Vagina (tissue), 2 donors: ENCODE results near the gene CPSF4L. TPM values are rescaled to one million over a fixed set of nuclear protein-coding genes. Genes with fewer than 3 reads are reported as not detected.

Experiments used
- DNase-seq, 2 donors: peaks; one replicate each; pipeline ENCODE4 v3.0.0-alpha.2; 2017; ENCODE audit errors: extremely low spot score in 2 of 2
- H3K27ac ChIP-seq: fragments of 200-600 bp; sonication (generic); one replicate; pipeline ENCODE4 v1.5.1; 2019
- H3K27me3 ChIP-seq: fragments of 200-600 bp; sonication (generic); one replicate; pipeline ENCODE4 v1.5.1; 2019
- H3K36me3 ChIP-seq, 2 donors: fragments of 200-600 bp; sonication (generic); one replicate each; pipeline ENCODE4 v1.5.1; 2017 to 2019
- H3K4me1 ChIP-seq: fragments of 200-600 bp; sonication (generic); one replicate; pipeline ENCODE4 v1.5.1; 2019
- H3K4me3 ChIP-seq, 2 donors: fragments of 200-600 bp; sonication (generic); 1 replicate in 1 of 2; 2 replicates in 1 of 2; pipeline ENCODE4 v1.5.1; 2016 to 2019
- H3K9me3 ChIP-seq: fragments of 200-600 bp; sonication (generic); one replicate; pipeline ENCODE4 v1.5.1; 2019
- CTCF ChIP-seq, 3 experiments: fragments of 450-650 bp in 2 of 3; fragments of 200-600 bp in 1 of 3; sonication (generic) in 1 of 3; IDR thresholded peaks; one replicate each; pipeline ENCODE4 v1.5.1; 2017 to 2019; ENCODE audit warnings: antibody characterized with exemption in 3 of 3, mild to moderate bottlenecking in 2 of 3, moderate library complexity in 2 of 3
- POLR2A ChIP-seq, 2 donors: fragments of 450-650 bp; IDR thresholded peaks; one replicate each; pipeline ENCODE4 v1.6.1; 2017; ENCODE audit warnings: antibody characterized with exemption in 2 of 2, mild to moderate bottlenecking in 2 of 2, moderate library complexity in 2 of 2
- POLR2AphosphoS5 ChIP-seq, 2 donors: sonication (generic); formaldehyde crosslinking; IDR thresholded peaks; one replicate each; pipeline ENCODE4 v1.9.0; 2017; ENCODE audit warnings: antibody characterized with exemption in 2 of 2, mild to moderate bottlenecking in 2 of 2, low read depth in 1 of 2; ENCODE audit not compliant: insufficient read depth in 1 of 2
- intact Hi-C: fragments of 100-400 bp; cut with DNase I; formaldehyde crosslinking; loops from one replicate; pipeline ENCODE4 v1.15.1; 2023
- total RNA-seq: library from RNA; depleted of rRNA; stranded (reverse); fragments of >200 nt; gene quantifications from one replicate; pipeline ENCODE4 v1.2.3, GENCODE V29; 2016

The CPSF4L gene
- total RNA-seq, 1 donor from 2014 or later = not detected

DNA sequence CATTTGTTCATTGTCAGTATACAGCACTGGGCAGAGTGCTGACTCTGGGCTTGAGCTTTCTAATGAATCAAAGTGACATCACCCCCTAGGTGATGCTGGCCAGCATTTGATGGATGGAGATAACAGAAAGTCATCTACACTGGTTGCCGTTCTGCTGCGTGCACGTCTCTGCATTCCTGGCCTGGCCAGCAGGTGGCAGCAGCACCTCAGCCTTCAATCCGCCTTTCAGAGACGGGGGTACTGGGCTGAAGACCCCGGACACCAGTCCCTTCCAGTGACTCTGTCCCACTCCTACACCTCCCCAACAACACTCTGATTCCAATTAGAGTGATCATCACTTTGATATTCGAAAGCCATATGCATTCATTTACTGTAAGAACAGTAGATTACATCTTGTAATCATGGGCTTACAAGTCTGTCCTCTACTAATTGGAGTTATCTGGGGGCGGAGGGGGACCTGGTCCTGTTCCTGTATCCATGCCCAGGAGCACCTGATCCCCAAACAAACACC lies 6.0 kb downstream of the CPSF4L start:
- no peak for DNase-seq
- Histone ChIP-seq H3K27me3 (no peaks in the 10 kb centered on the region), H3K4me1 (no peaks in the 10 kb centered on the region), H3K36me3 (no peaks in the 10 kb centered on the region), H3K9me3 (no peaks in the 10 kb centered on the region), H3K27ac (no peak overlapping the region), H3K4me3 (no peak overlapping the region)
- intact Hi-C loops = loop anchor here (2.0 kb wide), 1 partner anchor 113 kb away; no protein-coding TSS in a partner anchor
- no peak for TF ChIP-seq POLR2A (IDR thresholded peaks at IDR 0.05)
- peak; percentile 98 for TF ChIP-seq CTCF (IDR thresholded peaks at IDR 0.05)
- TF ChIP-seq POLR2AphosphoS5 (IDR thresholded peaks at IDR 0.05; ENCODE audit: insufficient read depth in 1 of 2, low read depth in 1 of 2) = peak; percentile 31 to 43

DNA sequence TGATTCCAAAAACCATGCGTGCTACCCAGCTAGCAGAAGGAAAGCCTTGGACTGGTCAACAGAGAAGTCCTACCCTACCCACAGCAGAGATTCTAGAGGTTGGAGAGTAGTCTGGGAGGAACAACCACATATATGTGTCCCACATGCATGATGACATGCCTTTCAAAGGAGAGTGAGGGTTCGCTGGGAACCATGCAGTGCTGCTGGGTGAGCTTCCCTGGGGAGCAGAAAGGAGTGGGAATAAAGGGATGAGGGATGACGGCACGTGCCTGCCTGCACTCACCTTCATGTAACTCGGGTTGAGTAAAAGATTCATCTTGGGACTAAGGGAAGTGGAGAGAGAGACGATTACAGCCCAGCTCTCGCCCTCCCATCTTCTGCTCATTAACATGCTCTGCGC lies 9.8 kb downstream of the CPSF4L start:
- no peak for TF ChIP-seq POLR2AphosphoS5 (IDR thresholded peaks at IDR 0.05; ENCODE audit: insufficient read depth in 1 of 2, low read depth in 1 of 2)
- TF ChIP-seq CTCF (IDR thresholded peaks at IDR 0.05) = no peak
- no peak for TF ChIP-seq POLR2A (IDR thresholded peaks at IDR 0.05)
- Histone ChIP-seq H3K4me3 (no peak overlapping the region), H3K27ac (no peak overlapping the region), H3K9me3 (no peaks in the 10 kb centered on the region), H3K27me3 (no peaks in the 10 kb centered on the region), H3K4me1 (no peaks in the 10 kb centered on the region), H3K36me3 (no peaks in the 10 kb centered on the region)
- DNase-seq = no peak
- intact Hi-C loops = no loop called here

DNA sequence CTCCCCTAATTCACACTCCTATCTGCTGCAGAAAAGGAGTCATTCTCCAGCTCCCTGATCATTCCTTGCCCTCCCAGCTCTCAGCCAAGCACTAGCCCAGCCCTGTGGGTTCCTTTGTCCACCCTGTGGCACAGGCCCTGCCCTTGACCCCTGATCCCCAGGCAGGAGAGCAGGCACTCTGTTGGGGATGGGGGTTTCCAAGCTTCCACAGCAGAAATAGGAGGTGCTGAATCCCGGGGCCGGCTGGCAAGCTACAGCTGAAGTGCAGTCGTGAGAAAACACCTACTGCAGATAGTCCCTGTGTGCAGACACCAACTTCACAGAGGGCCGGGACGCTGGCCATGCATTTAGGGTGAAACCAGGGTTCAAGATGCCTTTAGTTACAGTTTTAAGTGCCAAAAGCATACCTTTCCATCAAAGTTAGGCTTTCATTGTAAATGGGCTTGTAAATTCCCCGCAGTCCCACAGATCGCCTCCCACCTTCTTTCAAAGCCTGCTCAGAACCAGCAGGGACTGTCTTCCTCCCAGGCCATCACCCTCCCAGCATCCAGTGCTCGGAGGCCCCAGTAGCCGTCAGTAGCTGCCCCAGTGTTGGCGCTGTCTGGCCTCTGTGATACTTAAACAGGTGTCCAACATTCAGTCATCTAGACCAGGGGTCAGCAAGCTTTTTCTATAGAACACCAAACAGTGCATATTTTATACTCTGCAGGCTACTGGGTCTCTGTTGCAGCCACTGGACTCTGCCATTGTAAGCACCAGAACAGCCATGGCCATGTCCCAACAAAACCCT lies 10.6 kb downstream of the CPSF4L start:
- H3K27me3 ChIP-seq = no peaks in the 10 kb centered on the region
- no peaks in the 10 kb centered on the region for H3K4me1 ChIP-seq
- TF ChIP-seq POLR2AphosphoS5 (IDR thresholded peaks at IDR 0.05; ENCODE audit: insufficient read depth in 1 of 2, low read depth in 1 of 2) (no peak), POLR2A (IDR thresholded peaks at IDR 0.05) (no peak), CTCF (IDR thresholded peaks at IDR 0.05) (no peak)
- H3K9me3 ChIP-seq = no peaks in the 10 kb centered on the region
- H3K27ac ChIP-seq = no peak overlapping the region
- no peak for DNase-seq
- H3K4me3 ChIP-seq = no peak overlapping the region
- peaks cover 0 to under 1% of the 10 kb centered on the region in 2 donors for H3K36me3 ChIP-seq
- intact Hi-C loops = no loop called here

- intact Hi-C loops = no loop called here
- H3K9me3 ChIP-seq = no peaks in the 10 kb centered on the region
- no peak overlapping the region for H3K4me3 ChIP-seq
- no peaks in the 10 kb centered on the region for H3K4me1 ChIP-seq
- no peak overlapping the region for H3K27ac ChIP-seq
- H3K27me3 ChIP-seq = no peaks in the 10 kb centered on the region
- H3K36me3 ChIP-seq = peaks cover 0 to 6% of the 10 kb centered on the region in 2 donors
- DNase-seq = no peak
- TF ChIP-seq POLR2A (IDR thresholded peaks at IDR 0.05) (no peak), POLR2AphosphoS5 (IDR thresholded peaks at IDR 0.05; ENCODE audit: insufficient read depth in 1 of 2, low read depth in 1 of 2) (no peak), CTCF (IDR thresholded peaks at IDR 0.05) (no peak)
These were observed 12.0 kb downstream of the CPSF4L start for GRCh38 chr17:73249700-73250099.

DNA sequence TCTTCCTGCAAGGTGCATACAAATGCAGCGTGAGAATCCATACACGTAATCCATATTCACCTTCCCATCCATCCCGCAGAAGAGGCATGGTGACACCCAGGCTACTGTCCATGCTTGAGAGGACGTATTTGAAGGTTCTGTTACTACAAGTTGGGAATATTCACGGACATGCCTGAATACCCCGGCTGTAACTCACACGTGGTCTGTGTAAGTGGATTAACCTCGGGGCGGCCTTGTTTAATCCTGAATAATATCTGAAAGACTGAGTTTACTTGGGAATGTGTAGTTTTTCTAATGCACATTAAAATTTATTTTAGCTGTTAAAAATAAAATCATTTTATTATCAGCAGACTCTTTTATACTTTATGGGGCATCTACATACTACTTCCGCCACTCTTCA lies 13.1 kb downstream of the CPSF4L start:
- Histone ChIP-seq H3K4me1 (no peaks in the 10 kb centered on the region), H3K27ac (no peak overlapping the region), H3K9me3 (no peaks in the 10 kb centered on the region), H3K4me3 (no peak overlapping the region), H3K36me3 (peaks cover 0 to 12% of the 10 kb centered on the region in 2 donors), H3K27me3 (no peaks in the 10 kb centered on the region)
- DNase-seq = no peak
- intact Hi-C loops = no loop called here
- no peak for TF ChIP-seq CTCF (IDR thresholded peaks at IDR 0.05)
- TF ChIP-seq POLR2A (IDR thresholded peaks at IDR 0.05) = no peak
- TF ChIP-seq POLR2AphosphoS5 (IDR thresholded peaks at IDR 0.05; ENCODE audit: insufficient read depth in 1 of 2, low read depth in 1 of 2) = no peak
